ENCODE measurements around the gene RBM47. TPM values are rescaled to one million over a fixed set of nuclear protein-coding genes. Genes with fewer than 3 reads are reported as not detected.
"Not testable (repeated sequence)": the region's sequence is repeated elsewhere in the genome, so short reads cannot be mapped to it uniquely, and the experiment has no call there.

RBM47 gene
- total and polyA plus RNA-seq, 2 donors (not counting 1 experiment from before 2014, with no cell fraction given): 0.14 to 1.8 TPM

DNA sequence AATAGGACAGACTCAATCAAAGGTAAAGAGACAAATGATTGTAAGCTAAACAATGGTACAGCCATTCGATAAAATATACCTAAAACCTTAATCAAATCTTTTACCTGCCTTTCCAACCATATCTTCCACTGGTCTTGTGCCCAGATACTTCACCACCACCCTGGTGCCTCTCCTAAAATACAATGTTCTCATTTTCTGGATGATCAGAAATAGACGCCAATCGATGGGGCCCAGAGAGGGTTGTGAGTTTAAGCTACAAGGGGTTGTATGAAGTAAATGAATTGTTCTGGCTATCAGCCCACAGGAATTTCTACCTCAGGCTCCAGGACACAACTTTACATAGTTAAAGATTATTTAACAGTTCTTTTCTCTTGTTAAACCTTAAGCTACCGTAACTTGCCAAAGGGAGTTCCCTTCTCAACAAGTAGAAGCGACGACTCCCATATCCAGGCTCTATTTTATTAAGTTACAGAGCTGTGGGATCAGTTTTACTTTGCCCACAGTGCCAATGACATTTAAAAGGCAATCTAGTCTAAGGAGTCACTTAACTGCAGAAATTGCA, 195.5 kb downstream of the RBM47 start:
- H2AFZ ChIP-seq (ENCODE audit: low read length): no peak overlapping the region

DNA sequence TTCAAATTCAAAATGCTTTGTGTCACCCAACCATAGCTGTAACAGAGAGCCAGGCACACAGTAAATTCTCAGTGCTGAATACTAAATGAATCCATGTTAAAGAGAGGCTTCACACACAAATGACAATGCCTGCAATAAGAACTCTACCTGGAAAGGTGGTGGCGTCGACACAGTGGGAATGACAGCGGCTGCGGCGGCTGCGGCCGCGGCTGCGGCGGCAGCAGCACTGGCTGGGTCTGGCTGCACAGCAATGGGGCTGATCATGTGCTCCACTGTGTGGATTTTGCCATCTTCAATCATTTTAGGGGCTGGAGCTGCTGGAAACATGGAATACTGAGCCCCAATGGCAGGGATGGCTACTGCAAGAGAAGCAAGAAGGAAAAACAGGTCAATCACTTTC, 197.2 kb downstream of the RBM47 start:
- no peak overlapping the region for H3K27ac ChIP-seq (ENCODE audit: insufficient read depth, low read length)

More for the DNA sequence above, 195.5 kb downstream of the RBM47 start:
- Histone ChIP-seq H3K4me3 (replicated peaks in 1 of 4; ENCODE audit: control extremely low read depth in 1 of 4, insufficient read depth in 1 of 4, low read depth in 3 of 4, low read length in 4 of 4) (no peak overlapping the region), H3K4me1 (ENCODE audit: control insufficient read depth, extremely low read depth, insufficient read depth, low read length) (no peaks in the 10 kb centered on the region), H3K9ac (ENCODE audit: insufficient read depth, low read length) (no peak overlapping the region), H3K4me2 (ENCODE audit: extremely low read depth, insufficient read depth, low read length) (no peak overlapping the region), H3K36me3 (ENCODE audit: control insufficient read depth, insufficient read depth, low read length) (no peaks in the 10 kb centered on the region), H3K27me3 (ENCODE audit: control insufficient read depth, insufficient read depth, low read length) (no peaks in the 10 kb centered on the region), H3K9me3 (ENCODE audit: control insufficient read depth, insufficient read depth, low read depth, low read length) (no peaks in the 10 kb centered on the region), H3K79me2 (ENCODE audit: control insufficient read depth, insufficient read depth, low read length) (no peaks in the 10 kb centered on the region), H4K20me1 (ENCODE audit: control insufficient read depth, extremely low read depth, insufficient read depth, low read length) (no peaks in the 10 kb centered on the region), H3K27ac (ENCODE audit: insufficient read depth, low read length) (no peak overlapping the region)
- no peak for TF ChIP-seq EZH2 (IDR thresholded peaks at IDR 0.05; ENCODE audit: low read length, missing control alignments)
- TF ChIP-seq, protein P1, sequence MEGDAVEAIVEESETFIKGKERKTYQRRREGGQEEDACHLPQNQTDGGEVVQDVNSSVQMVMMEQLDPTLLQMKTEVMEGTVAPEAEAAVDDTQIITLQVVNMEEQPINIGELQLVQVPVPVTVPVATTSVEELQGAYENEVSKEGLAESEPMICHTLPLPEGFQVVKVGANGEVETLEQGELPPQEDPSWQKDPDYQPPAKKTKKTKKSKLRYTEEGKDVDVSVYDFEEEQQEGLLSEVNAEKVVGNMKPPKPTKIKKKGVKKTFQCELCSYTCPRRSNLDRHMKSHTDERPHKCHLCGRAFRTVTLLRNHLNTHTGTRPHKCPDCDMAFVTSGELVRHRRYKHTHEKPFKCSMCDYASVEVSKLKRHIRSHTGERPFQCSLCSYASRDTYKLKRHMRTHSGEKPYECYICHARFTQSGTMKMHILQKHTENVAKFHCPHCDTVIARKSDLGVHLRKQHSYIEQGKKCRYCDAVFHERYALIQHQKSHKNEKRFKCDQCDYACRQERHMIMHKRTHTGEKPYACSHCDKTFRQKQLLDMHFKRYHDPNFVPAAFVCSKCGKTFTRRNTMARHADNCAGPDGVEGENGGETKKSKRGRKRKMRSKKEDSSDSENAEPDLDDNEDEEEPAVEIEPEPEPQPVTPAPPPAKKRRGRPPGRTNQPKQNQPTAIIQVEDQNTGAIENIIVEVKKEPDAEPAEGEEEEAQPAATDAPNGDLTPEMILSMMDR (conservative IDR thresholded peaks at IDR 0.05 in 1 of 2, IDR thresholded peaks at IDR 0.05 in 1 of 2; ENCODE audit: low read depth in 1 of 2, low read length in 2 of 2): no peak
- no peak for DNase-seq (ENCODE audit: low read depth in 2 of 2)

DNA sequence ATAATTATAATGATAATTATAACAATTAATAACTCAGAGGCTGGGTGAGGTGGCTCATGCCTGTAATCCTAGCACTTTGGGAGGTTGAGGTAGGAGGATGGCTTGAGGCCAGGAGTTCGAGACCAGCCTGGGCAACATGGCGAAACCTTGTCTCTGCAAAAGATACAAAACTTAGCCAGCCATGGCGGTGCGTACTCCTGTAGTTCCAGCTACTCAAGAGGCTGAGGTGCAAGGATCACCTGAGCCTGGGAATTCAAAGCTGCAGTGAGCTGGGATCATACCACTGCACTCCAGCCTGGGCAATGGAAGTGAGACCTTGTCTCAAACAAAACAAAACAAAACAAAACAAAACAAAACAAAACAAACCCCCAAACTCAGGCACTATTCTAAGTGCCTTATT, 201.8 kb downstream of the RBM47 start:
- not testable (repeated sequence) for H2AFZ ChIP-seq (ENCODE audit: low read length); H3K4me2 ChIP-seq (ENCODE audit: extremely low read depth, insufficient read depth, low read length); H4K20me1 ChIP-seq (ENCODE audit: control insufficient read depth, extremely low read depth, insufficient read depth, low read length); H3K4me1 ChIP-seq (ENCODE audit: control insufficient read depth, extremely low read depth, insufficient read depth, low read length); DNase-seq (ENCODE audit: low read depth in 2 of 2); H3K27ac ChIP-seq (ENCODE audit: insufficient read depth, low read length); H3K79me2 ChIP-seq (ENCODE audit: control insufficient read depth, insufficient read depth, low read length); H3K27me3 ChIP-seq (ENCODE audit: control insufficient read depth, insufficient read depth, low read length); H3K36me3 ChIP-seq (ENCODE audit: control insufficient read depth, insufficient read depth, low read length); H3K9ac ChIP-seq (ENCODE audit: insufficient read depth, low read length); H3K9me3 ChIP-seq (ENCODE audit: control insufficient read depth, insufficient read depth, low read depth, low read length); H3K4me3 ChIP-seq (replicated peaks in 1 of 4; ENCODE audit: control extremely low read depth in 1 of 4, insufficient read depth in 1 of 4, low read depth in 3 of 4, low read length in 4 of 4)

More for the DNA sequence above, 197.2 kb downstream of the RBM47 start:
- no peak overlapping the region for H3K4me2 ChIP-seq (ENCODE audit: extremely low read depth, insufficient read depth, low read length)
- no peaks in the 10 kb centered on the region for H3K4me1 ChIP-seq (ENCODE audit: control insufficient read depth, extremely low read depth, insufficient read depth, low read length)
- H2AFZ ChIP-seq (ENCODE audit: low read length): no peak overlapping the region
- H4K20me1 ChIP-seq (ENCODE audit: control insufficient read depth, extremely low read depth, insufficient read depth, low read length): no peaks in the 10 kb centered on the region
- H3K9ac ChIP-seq (ENCODE audit: insufficient read depth, low read length): no peak overlapping the region
- TF ChIP-seq EZH2 (IDR thresholded peaks at IDR 0.05; ENCODE audit: low read length, missing control alignments): no peak
- TF ChIP-seq, protein P1 (conservative IDR thresholded peaks at IDR 0.05 in 1 of 2, IDR thresholded peaks at IDR 0.05 in 1 of 2; ENCODE audit: low read depth in 1 of 2, low read length in 2 of 2): no peak
- H3K36me3 ChIP-seq (ENCODE audit: control insufficient read depth, insufficient read depth, low read length): no peaks in the 10 kb centered on the region
- no peak for DNase-seq (ENCODE audit: low read depth in 2 of 2)
- no peak overlapping the region for H3K4me3 ChIP-seq (replicated peaks in 1 of 4; ENCODE audit: control extremely low read depth in 1 of 4, insufficient read depth in 1 of 4, low read depth in 3 of 4, low read length in 4 of 4)
- H3K9me3 ChIP-seq (ENCODE audit: control insufficient read depth, insufficient read depth, low read depth, low read length): no peaks in the 10 kb centered on the region
- no peaks in the 10 kb centered on the region for H3K79me2 ChIP-seq (ENCODE audit: control insufficient read depth, insufficient read depth, low read length)
- no peaks in the 10 kb centered on the region for H3K27me3 ChIP-seq (ENCODE audit: control insufficient read depth, insufficient read depth, low read length)
